GM23338 (cell line): ENCODE measurements around the gene PRKCH.

ENCODE experiments used
- CREB1 ChIP-seq: fragments of 250-450 bp; sonication (Bioruptor Pico); IDR thresholded peaks from 2 replicates; pipeline ENCODE4 v1.5.0; 2020; ENCODE audit warnings: low read depth, mild to moderate bottlenecking, moderate library complexity
- CTCF ChIP-seq, 2 experiments: fragments of 200-600 bp in 1 of 2; sonication (generic) in 1 of 2; conservative IDR thresholded peaks; 2 replicates each; pipeline versions ENCODE4 v1.5.1 to v1.6.1; 2016 to 2017; ENCODE audit warnings: antibody characterized with exemption in 2 of 2, low read depth in 2 of 2, mild to moderate bottlenecking in 2 of 2, moderate library complexity in 1 of 2
- ETS1 ChIP-seq: IDR thresholded peaks from 2 replicates; pipeline ENCODE4 v1.6.1; 2016; ENCODE audit warnings: antibody characterized with exemption
- EZH2 ChIP-seq: fragments of 200-600 bp; sonication (generic); IDR thresholded peaks from one replicate; pipeline ENCODE4 v1.8.0; 2017; ENCODE audit warnings: antibody characterized with exemption, mild to moderate bottlenecking, low read depth; ENCODE audit not compliant: unreplicated experiment
- EZH2phosphoT487 ChIP-seq: fragments of 200-600 bp; sonication (generic); IDR thresholded peaks from one replicate; pipeline ENCODE4 v1.8.1; 2018; ENCODE audit warnings: antibody characterized with exemption; ENCODE audit not compliant: unreplicated experiment
- JUNB ChIP-seq: IDR thresholded peaks from one replicate; pipeline ENCODE4 v1.6.1; 2016; ENCODE audit warnings: antibody characterized with exemption; ENCODE audit not compliant: unreplicated experiment
- NANOG ChIP-seq: IDR thresholded peaks from 2 replicates; pipeline ENCODE4 v1.6.1; 2016; ENCODE audit warnings: antibody characterized with exemption, borderline replicate concordance
- POLR2AphosphoS5 ChIP-seq: IDR thresholded peaks from 2 replicates; pipeline ENCODE4 v1.6.1; 2016; ENCODE audit warnings: antibody characterized with exemption, low read depth
- STAT1 ChIP-seq: IDR thresholded peaks from one replicate; pipeline ENCODE4 v1.6.1; 2016; ENCODE audit warnings: antibody characterized with exemption; ENCODE audit not compliant: unreplicated experiment
- ZNF114 ChIP-seq: fragments of 250-450 bp; sonication (Bioruptor Pico); IDR thresholded peaks from 2 replicates; pipeline ENCODE4 v1.5.0; 2020; ENCODE audit warnings: mild to moderate bottlenecking, moderate library complexity
- ZNF331 ChIP-seq: fragments of 250-450 bp; sonication (Bioruptor Pico); IDR thresholded peaks from 2 replicates; pipeline ENCODE4 v1.5.0; 2020; ENCODE audit warnings: low read depth, mild to moderate bottlenecking, moderate library complexity
- ZNF462 ChIP-seq: fragments of 250-450 bp; sonication (Bioruptor Pico); IDR thresholded peaks from 2 replicates; pipeline ENCODE4 v1.5.0; 2020; ENCODE audit warnings: mild to moderate bottlenecking, moderate library complexity
- TF ChIP-seq, protein P1 (sequence below): IDR thresholded peaks from one replicate; pipeline ENCODE4 v1.6.1; 2018; ENCODE audit warnings: antibody characterized with exemption; ENCODE audit not compliant: unreplicated experiment

GRCh38 chr14:61578745-61579144 lies 257.4 kb downstream of the PRKCH start:
- TF ChIP-seq EZH2phosphoT487 (no peak), CREB1 (CRISPR knock-in tag) (no peak), CTCF (conservative IDR thresholded peaks at IDR 0.05; ENCODE audit: low read depth in 2 of 2) (no peak), EZH2 (no peak), POLR2AphosphoS5 (no peak), ETS1 (no peak), ZNF114 (CRISPR knock-in tag) (no peak), NANOG (no peak), JUNB (no peak), ZNF462 (CRISPR knock-in tag) (no peak), ZNF331 (CRISPR knock-in tag) (no peak), STAT1 (no peak)
- TF ChIP-seq, protein P1, sequence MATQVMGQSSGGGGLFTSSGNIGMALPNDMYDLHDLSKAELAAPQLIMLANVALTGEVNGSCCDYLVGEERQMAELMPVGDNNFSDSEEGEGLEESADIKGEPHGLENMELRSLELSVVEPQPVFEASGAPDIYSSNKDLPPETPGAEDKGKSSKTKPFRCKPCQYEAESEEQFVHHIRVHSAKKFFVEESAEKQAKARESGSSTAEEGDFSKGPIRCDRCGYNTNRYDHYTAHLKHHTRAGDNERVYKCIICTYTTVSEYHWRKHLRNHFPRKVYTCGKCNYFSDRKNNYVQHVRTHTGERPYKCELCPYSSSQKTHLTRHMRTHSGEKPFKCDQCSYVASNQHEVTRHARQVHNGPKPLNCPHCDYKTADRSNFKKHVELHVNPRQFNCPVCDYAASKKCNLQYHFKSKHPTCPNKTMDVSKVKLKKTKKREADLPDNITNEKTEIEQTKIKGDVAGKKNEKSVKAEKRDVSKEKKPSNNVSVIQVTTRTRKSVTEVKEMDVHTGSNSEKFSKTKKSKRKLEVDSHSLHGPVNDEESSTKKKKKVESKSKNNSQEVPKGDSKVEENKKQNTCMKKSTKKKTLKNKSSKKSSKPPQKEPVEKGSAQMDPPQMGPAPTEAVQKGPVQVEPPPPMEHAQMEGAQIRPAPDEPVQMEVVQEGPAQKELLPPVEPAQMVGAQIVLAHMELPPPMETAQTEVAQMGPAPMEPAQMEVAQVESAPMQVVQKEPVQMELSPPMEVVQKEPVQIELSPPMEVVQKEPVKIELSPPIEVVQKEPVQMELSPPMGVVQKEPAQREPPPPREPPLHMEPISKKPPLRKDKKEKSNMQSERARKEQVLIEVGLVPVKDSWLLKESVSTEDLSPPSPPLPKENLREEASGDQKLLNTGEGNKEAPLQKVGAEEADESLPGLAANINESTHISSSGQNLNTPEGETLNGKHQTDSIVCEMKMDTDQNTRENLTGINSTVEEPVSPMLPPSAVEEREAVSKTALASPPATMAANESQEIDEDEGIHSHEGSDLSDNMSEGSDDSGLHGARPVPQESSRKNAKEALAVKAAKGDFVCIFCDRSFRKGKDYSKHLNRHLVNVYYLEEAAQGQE, result no peak
